OCI-LY7 (cell line): ENCODE measurements around the gene JPH3.

ENCODE experiments used
- CTCF ChIP-seq: fragments of 200-600 bp; sonication (generic); conservative IDR thresholded peaks from 2 replicates; pipeline ENCODE4 v1.5.1; 2014; ENCODE audit warnings: mild to moderate bottlenecking, antibody characterized with exemption, low read length, moderate library complexity, mixed read lengths
- EZH2phosphoT487 ChIP-seq: fragments of 200-600 bp; sonication (generic); IDR thresholded peaks from 2 replicates; pipeline ENCODE4 v1.6.1; 2018; ENCODE audit warnings: low read depth, borderline replicate concordance, mild to moderate bottlenecking, mixed run types, antibody characterized with exemption, low read length, moderate library complexity, mixed read lengths

- TF ChIP-seq CTCF (no peak), EZH2phosphoT487 (no peak)
These were observed 13.3 kb downstream of the JPH3 start for GRCh38 chr16:87615621-87616041.
